Coronary artery (tissue), 2 donors: ENCODE results near the gene UBE3D.

Experiments used
- DNase-seq: peaks from one replicate; pipeline ENCODE4 v3.0.0-alpha.2; 2017; ENCODE audit warnings: low spot score
- H3K27ac ChIP-seq, 2 donors: fragments of 200-600 bp; sonication (generic); one replicate each; pipeline ENCODE4 v1.5.1; 2016 to 2019
- H3K4me3 ChIP-seq: fragments of 200-600 bp; sonication (generic); 2 replicates; pipeline ENCODE4 v1.5.1; 2016; ENCODE audit warnings: mild to moderate bottlenecking, moderate library complexity
- CTCF ChIP-seq: fragments of 200-600 bp; sonication (generic); IDR thresholded peaks from one replicate; pipeline ENCODE4 v1.5.1; 2019; ENCODE audit warnings: antibody characterized with exemption

Gene UBE3D

GRCh38 chr6:82908661-82909060 is 157.0 kb downstream of the UBE3D start:
- no peak for TF ChIP-seq CTCF
- no peak overlapping the region for H3K4me3 ChIP-seq
- no peak for DNase-seq
- H3K27ac ChIP-seq: no peak overlapping the region

- H3K27ac ChIP-seq: no peak overlapping the region
- DNase-seq: no peak
These were observed 158.7 kb downstream of the UBE3D start for GRCh38 chr6:82906951-82907350.

GRCh38 chr6:82906489-82906888 is 159.2 kb downstream of the UBE3D start:
- DNase-seq: no peak
- TF ChIP-seq CTCF: no peak
- H3K27ac ChIP-seq: no peak overlapping the region
- no peak overlapping the region for H3K4me3 ChIP-seq

More at GRCh38 chr6:82906951-82907350, 158.7 kb downstream of the UBE3D start:
- TF ChIP-seq CTCF: no peak
- H3K4me3 ChIP-seq: no peak overlapping the region

GRCh38 chr6:82904860-82905259 is 160.8 kb downstream of the UBE3D start:
- Histone ChIP-seq H3K27ac (no peak overlapping the region), H3K4me3 (no peak overlapping the region)
- no peak for DNase-seq
- TF ChIP-seq CTCF: no peak

GRCh38 chr6:82904257-82904656 is 161.4 kb downstream of the UBE3D start:
- Histone ChIP-seq H3K4me3 (no peak overlapping the region), H3K27ac (no peak overlapping the region)
- DNase-seq: no peak
- no peak for TF ChIP-seq CTCF

- DNase-seq: no peak
- TF ChIP-seq CTCF: no peak
- H3K4me3 ChIP-seq: no peak overlapping the region
These were observed 163.4 kb downstream of the UBE3D start for GRCh38 chr6:82902290-82902689.

GRCh38 chr6:82894653-82895259 is 170.9 kb downstream of the UBE3D start:
- H3K4me3 ChIP-seq: no peak overlapping the region
- no peak for TF ChIP-seq CTCF
- DNase-seq: no peak
- H3K27ac ChIP-seq: no peak overlapping the region

More at GRCh38 chr6:82902290-82902689, 163.4 kb downstream of the UBE3D start:
- H3K27ac ChIP-seq: no peak overlapping the region
